Erythroblast (primary cell): ENCODE results near the gene RNASE12.

Source experiments
- GATA1 ChIP-seq: IDR thresholded peaks from 2 replicates; pipeline ENCODE4 v1.6.1; 2011; ENCODE audit warnings: low read depth, mild to moderate bottlenecking, control low read depth, low read length, moderate library complexity
- POLR2A ChIP-seq: IDR thresholded peaks from 2 replicates; pipeline ENCODE4 v1.6.1; 2011; ENCODE audit warnings: mild to moderate bottlenecking, low read length

DNA sequence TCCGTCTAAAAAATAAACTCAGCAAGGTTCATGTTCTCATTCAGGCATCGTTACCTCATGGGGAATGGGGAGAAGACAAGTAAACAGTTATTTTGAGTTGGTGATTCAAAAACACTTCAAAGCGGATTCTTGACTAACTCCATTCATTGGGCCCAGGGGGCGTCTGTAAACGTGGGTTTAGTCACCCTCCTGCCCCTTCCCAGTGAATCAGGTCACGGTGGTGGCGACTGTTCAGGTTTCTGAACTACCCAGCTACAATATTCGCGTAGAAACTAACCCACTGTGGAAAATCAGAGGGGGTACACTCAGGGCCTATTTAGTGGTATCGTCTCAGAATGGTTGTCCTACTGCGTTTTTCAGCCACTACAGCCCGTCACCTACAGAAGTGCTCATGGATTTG is 35.1 kb upstream of the RNASE12 start:
- TF ChIP-seq POLR2A (no peak), GATA1 (no peak)
